ENCODE data around the gene A1BG.

GRCh38 chr19:58326501-58326913 lies 26.8 kb downstream of the A1BG start:
- TF ChIP-seq HDAC2 (IDR thresholded peaks at IDR 0.05) (no peak), SMC3 (IDR thresholded peaks at IDR 0.05) (no peak), CTCF (IDR thresholded peaks at IDR 0.05) (no peak), ESRRA (IDR thresholded peaks at IDR 0.05; ENCODE audit: borderline replicate concordance, low read length) (no peak), KDM1A (IDR thresholded peaks at IDR 0.05; ENCODE audit: low read depth) (no peak), RFX5 (IDR thresholded peaks at IDR 0.05) (no peak), TP53 (CRISPR knock-in tag; IDR thresholded peaks at IDR 0.05) (no peak), NFE2L2 (conservative IDR thresholded peaks at IDR 0.05; ENCODE audit: low read length) (no peak), KDM5A (IDR thresholded peaks at IDR 0.05) (no peak), BHLHE40 (IDR thresholded peaks at IDR 0.05; ENCODE audit: low read depth, low read length) (no peak), EHF (CRISPR knock-in tag; IDR thresholded peaks at IDR 0.05) (no peak), MAZ (IDR thresholded peaks at IDR 0.05; ENCODE audit: borderline replicate concordance, low read depth, low read length) (no peak)
